Parietal lobe (tissue), 1 donor: ENCODE data around the gene ZNF883. TPM values are rescaled to one million over a fixed set of nuclear protein-coding genes. Genes with fewer than 3 reads are reported as not detected.

Experiments
- total RNA-seq: library from RNA; depleted of rRNA; stranded (reverse); fragments of >200 nt; gene quantifications from one replicate; pipeline ENCODE4 v1.2.3, GENCODE V29; 2014

The ZNF883 gene
- total RNA-seq, result 75.4 TPM

GRCh38 chr9:113011911-113012381 lies at the start of gene ZNF883:
TSS of gene ZNF883 (minus strand) at chr9:113012192.

GRCh38 chr9:113056191-113057106 lies 44.5 kb upstream of the ZNF883 start, which contains the start of gene ZFP37:
TSS of gene ZFP37 (minus strand) at chr9:113056724. CDS start at chr9:113056688, 36 bp downstream.

Other genes starting within 250 kb of the ZNF883 start
- not detected for gene SLC46A2, start 121.3 kb downstream of the ZNF883 start, total RNA-seq
- gene ZFP37, start 44.5 kb upstream of the ZNF883 start, total RNA-seq, result 30.7 TPM
- 4.7 TPM for gene SLC31A2, start 138.8 kb upstream of the ZNF883 start, total RNA-seq
- 31.9 TPM for gene FKBP15, start 209.1 kb upstream of the ZNF883 start, total RNA-seq
- 10.6 TPM for gene SLC31A1, start 209.4 kb upstream of the ZNF883 start, total RNA-seq